Colonic mucosa (tissue), 4 donors: Measurements from ENCODE around the gene IL12RB1. TPM values are rescaled to one million over a fixed set of nuclear protein-coding genes. Genes with fewer than 3 reads are reported as not detected.
A peak's percentile ranks its signal among the peaks of the same experiment; 100 is the strongest.

Source experiments
- DNase-seq: peaks from one replicate; pipeline ENCODE4 v3.0.0-alpha.2; 2020
- H3K27ac ChIP-seq: fragments of 200-600 bp; one replicate; pipeline ENCODE4 v1.8.0; 2021
- H3K27me3 ChIP-seq: fragments of 200-600 bp; one replicate; pipeline ENCODE4 v1.8.0; 2021
- H3K36me3 ChIP-seq: fragments of 200-600 bp; one replicate; pipeline ENCODE4 v1.8.0; 2021
- H3K4me1 ChIP-seq: fragments of 200-600 bp; one replicate; pipeline ENCODE4 v1.8.0; 2021; ENCODE audit warnings: mild to moderate bottlenecking
- H3K4me3 ChIP-seq: fragments of 200-600 bp; one replicate; pipeline ENCODE4 v1.8.0; 2021
- H3K9ac ChIP-seq, 2 donors: one replicate each; pipeline ENCODE4 v1.7.0; 2013; ENCODE audit warnings: control low read depth in 2 of 2, low read depth in 2 of 2, low read length in 2 of 2
- H3K9me3 ChIP-seq: fragments of 200-600 bp; one replicate; pipeline ENCODE4 v1.8.0; 2021
- CTCF ChIP-seq: fragments of 200-600 bp; IDR thresholded peaks from one replicate; pipeline ENCODE4 v1.8.0; 2022; ENCODE audit warnings: antibody characterized with exemption, mild to moderate bottlenecking
- intact Hi-C: fragments of 100-400 bp; cut with DNase I; formaldehyde crosslinking; loops from one replicate; pipeline ENCODE4 v1.14.1; 2022
- total RNA-seq, 2 donors: library from RNA; stranded (reverse); fragmentation: NEBNext Ultra II Directional in 1 of 2; extraction: Animal tissue kit (Norgen Biotek cat#: 25700) in 1 of 2; gene quantifications; one replicate each; pipeline ENCODE4 v1.2.1, GENCODE V29; 2021
- donor health status: healthy.
- donor health status: DM: no; HTN: no; CAD: no.
- donor health status: DM: no; HTN: no; CAD: no.

The IL12RB1 gene
- total RNA-seq, 2 donors from 2014 or later = 0.53 to 1.1 TPM

GRCh38 chr19:18055967-18056366 is 30.8 kb downstream of the IL12RB1 start:
- Histone ChIP-seq H3K27ac (no peak overlapping the region), H3K36me3 (no peaks in the 10 kb centered on the region), H3K4me1 (no peaks in the 10 kb centered on the region), H3K27me3 (no peaks in the 10 kb centered on the region), H3K9ac (no peak overlapping the region), H3K4me3 (no peak overlapping the region), H3K9me3 (no peaks in the 10 kb centered on the region)
- no peak for TF ChIP-seq CTCF
- no peak for DNase-seq
- intact Hi-C loops = loop anchor here (5.0 kb wide), 1 partner anchor 119 kb away; no protein-coding TSS in a partner anchor

- H3K4me3 ChIP-seq = no peak overlapping the region
- intact Hi-C loops = no loop called here
- no peaks in the 10 kb centered on the region for H3K9me3 ChIP-seq
- no peak overlapping the region for H3K9ac ChIP-seq
- H3K36me3 ChIP-seq = no peaks in the 10 kb centered on the region
- peaks cover 8% of the 10 kb centered on the region for H3K4me1 ChIP-seq
- no peak for DNase-seq
- no peak for TF ChIP-seq CTCF
- H3K27ac ChIP-seq = no peak overlapping the region
- H3K27me3 ChIP-seq = no peaks in the 10 kb centered on the region
Observed at GRCh38 chr19:18053576-18054219, 33.0 kb downstream of the IL12RB1 start.

- peak; percentile 35 for DNase-seq
- Histone ChIP-seq H3K9ac (peak overlapping the region in 1 of 2 donors; percentile 24), H3K36me3 (no peaks in the 10 kb centered on the region), H3K9me3 (no peaks in the 10 kb centered on the region), H3K4me3 (no peak overlapping the region), H3K4me1 (peaks cover 11% of the 10 kb centered on the region), H3K27ac (no peak overlapping the region), H3K27me3 (no peaks in the 10 kb centered on the region)
- intact Hi-C loops = no loop called here
- TF ChIP-seq CTCF = no peak
Observed at GRCh38 chr19:18051887-18052286, 34.8 kb downstream of the IL12RB1 start.

- Histone ChIP-seq H3K9me3 (no peaks in the 10 kb centered on the region), H3K9ac (no peak overlapping the region), H3K36me3 (no peaks in the 10 kb centered on the region), H3K27ac (peak overlapping the region; percentile 49), H3K4me3 (no peak overlapping the region), H3K27me3 (no peaks in the 10 kb centered on the region), H3K4me1 (peaks cover 17% of the 10 kb centered on the region)
- intact Hi-C loops = no loop called here
- peak; percentile 82 for DNase-seq
- TF ChIP-seq CTCF = no peak
Observed at GRCh38 chr19:18049385-18049784, 37.3 kb downstream of the IL12RB1 start.

- H3K4me3 ChIP-seq = no peak overlapping the region
- intact Hi-C loops = no loop called here
- H3K9ac ChIP-seq = no peak overlapping the region
- TF ChIP-seq CTCF = no peak
- H3K9me3 ChIP-seq = no peaks in the 10 kb centered on the region
- DNase-seq = no peak
- no peaks in the 10 kb centered on the region for H3K27me3 ChIP-seq
- H3K4me1 ChIP-seq = peaks cover 17% of the 10 kb centered on the region
- peak overlapping the region; percentile 85 for H3K27ac ChIP-seq
- H3K36me3 ChIP-seq = no peaks in the 10 kb centered on the region
Observed at GRCh38 chr19:18046059-18046718, 40.5 kb downstream of the IL12RB1 start.
